ENCODE results near the gene FAM89A.
"Not testable (repeated sequence)": the region's sequence is repeated elsewhere in the genome, so short reads cannot be mapped to it uniquely, and the experiment has no call there.

The FAM89A gene

DNA sequence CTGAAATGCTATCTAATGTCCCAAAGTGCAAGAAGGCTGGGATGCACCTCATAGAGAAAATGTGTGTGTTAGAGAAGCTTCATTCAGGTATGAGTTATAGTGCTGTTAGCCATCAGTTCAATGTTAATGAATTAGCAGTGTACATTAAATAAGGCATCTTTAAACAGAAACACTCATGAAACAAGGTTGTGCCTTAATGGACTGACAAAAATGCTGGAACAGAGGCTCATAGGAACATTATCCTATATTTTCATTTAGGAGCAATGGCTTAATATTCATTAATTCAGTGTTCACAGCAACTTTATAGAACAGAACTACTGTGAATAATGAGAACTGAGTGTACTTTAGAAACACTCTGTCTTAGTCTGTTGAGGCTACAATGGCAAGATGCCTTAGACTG lies 15.2 kb upstream of the FAM89A start:
- H3K27ac ChIP-seq (ENCODE audit: low read depth, low read length) = no peak overlapping the region

DNA sequence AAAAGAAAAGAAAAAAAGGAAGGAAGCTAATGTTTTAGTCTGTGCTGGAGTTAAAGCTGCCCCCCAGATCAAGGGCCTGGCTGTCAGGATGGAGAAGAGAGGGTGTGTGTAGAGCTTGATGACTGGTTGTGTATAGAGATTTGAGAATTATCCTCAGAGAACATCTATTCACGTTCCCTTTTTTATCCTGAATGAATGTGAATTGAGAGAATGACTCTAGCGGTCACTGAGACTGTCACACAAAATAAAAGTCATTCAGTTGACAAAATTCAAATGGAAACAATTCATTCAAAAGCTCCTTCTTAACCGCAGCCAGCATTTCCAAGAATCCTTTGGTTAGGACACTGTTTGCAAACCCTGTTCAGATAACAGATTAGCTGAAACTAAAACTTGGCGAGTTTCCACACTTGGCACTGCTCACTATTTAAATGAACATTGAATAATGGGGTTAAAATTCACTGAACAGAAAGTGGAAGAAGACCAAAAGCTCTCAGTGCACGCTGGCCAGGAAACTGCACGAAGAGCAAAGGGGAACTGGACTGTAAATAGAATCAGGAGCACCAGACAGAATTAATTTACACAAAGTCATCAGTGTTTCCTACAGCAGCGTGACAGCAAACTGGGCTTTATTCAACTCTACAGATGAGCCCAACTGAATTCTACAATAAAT lies 13.6 kb upstream of the FAM89A start:
- Histone ChIP-seq H3K27me3 (ENCODE audit: control insufficient read depth, insufficient read depth, low read length) (peaks cover 4% of the 10 kb centered on the region; the same call in 1 of the 2 replicates), H3K9me3 (ENCODE audit: control insufficient read depth, insufficient read depth, low read length) (no peaks in the 10 kb centered on the region), H3K36me3 (ENCODE audit: control insufficient read depth, insufficient read depth, low read length) (no peaks in the 10 kb centered on the region), H3K4me3 (ENCODE audit: low read depth, low read length) (no peak overlapping the region), H3K9ac (ENCODE audit: low read depth, low read length) (no peak overlapping the region), H3K4me1 (ENCODE audit: control insufficient read depth, insufficient read depth, low read length) (no peaks in the 10 kb centered on the region), H3K27ac (ENCODE audit: low read depth, low read length) (no peak overlapping the region)

More for the DNA sequence above, 15.2 kb upstream of the FAM89A start:
- Histone ChIP-seq H3K4me1 (ENCODE audit: control insufficient read depth, insufficient read depth, low read length) (no peaks in the 10 kb centered on the region), H3K4me3 (ENCODE audit: low read depth, low read length) (no peak overlapping the region), H3K27me3 (ENCODE audit: control insufficient read depth, insufficient read depth, low read length) (no peaks in the 10 kb centered on the region), H3K9ac (ENCODE audit: low read depth, low read length) (no peak overlapping the region), H3K36me3 (ENCODE audit: control insufficient read depth, insufficient read depth, low read length) (no peaks in the 10 kb centered on the region), H3K9me3 (ENCODE audit: control insufficient read depth, insufficient read depth, low read length) (no peaks in the 10 kb centered on the region)

DNA sequence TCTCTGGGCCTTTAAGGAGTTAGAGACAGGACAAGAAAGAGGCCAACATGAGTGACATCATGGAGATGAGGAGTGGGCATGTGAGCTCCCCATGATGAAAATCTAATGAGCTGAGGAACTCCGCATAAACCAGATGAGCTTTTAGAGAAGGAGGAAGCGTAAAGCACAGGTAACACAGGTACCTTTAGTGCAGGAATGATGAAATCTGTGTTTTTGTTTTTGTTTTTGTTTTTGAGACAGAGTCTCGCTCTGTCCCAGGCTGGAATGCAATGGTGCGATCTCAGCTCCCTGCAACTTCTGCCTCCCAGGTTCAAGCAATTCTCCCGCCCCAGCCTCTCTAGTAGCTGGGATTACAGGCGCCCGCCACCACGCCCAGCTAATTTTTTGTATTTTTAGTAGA lies 12.7 kb upstream of the FAM89A start:
- H3K9me3 ChIP-seq (ENCODE audit: control insufficient read depth, insufficient read depth, low read length) = no peaks in the 10 kb centered on the region
- no peaks in the 10 kb centered on the region for H3K36me3 ChIP-seq (ENCODE audit: control insufficient read depth, insufficient read depth, low read length)
- H3K4me3 ChIP-seq (ENCODE audit: low read depth, low read length) = no peak overlapping the region
- H3K27ac ChIP-seq (ENCODE audit: low read depth, low read length) = no peak overlapping the region
- peaks cover 9% of the 10 kb centered on the region; the same call in 1 of the 2 replicates for H3K27me3 ChIP-seq (ENCODE audit: control insufficient read depth, insufficient read depth, low read length)
- no peak overlapping the region for H3K9ac ChIP-seq (ENCODE audit: low read depth, low read length)
- H3K4me1 ChIP-seq (ENCODE audit: control insufficient read depth, insufficient read depth, low read length) = no peaks in the 10 kb centered on the region

- not testable (repeated sequence) for H3K9me3 ChIP-seq (ENCODE audit: control insufficient read depth, insufficient read depth, low read length); H3K27ac ChIP-seq (ENCODE audit: low read depth, low read length); H3K9ac ChIP-seq (ENCODE audit: low read depth, low read length); H3K36me3 ChIP-seq (ENCODE audit: control insufficient read depth, insufficient read depth, low read length); H3K4me3 ChIP-seq (ENCODE audit: low read depth, low read length); H3K4me1 ChIP-seq (ENCODE audit: control insufficient read depth, insufficient read depth, low read length)
- peaks cover 24% of the 10 kb centered on the region for H3K27me3 ChIP-seq (ENCODE audit: control insufficient read depth, insufficient read depth, low read length)
These were observed 10.9 kb upstream of the FAM89A start for GRCh38 chr1:231050932-231051331.

DNA sequence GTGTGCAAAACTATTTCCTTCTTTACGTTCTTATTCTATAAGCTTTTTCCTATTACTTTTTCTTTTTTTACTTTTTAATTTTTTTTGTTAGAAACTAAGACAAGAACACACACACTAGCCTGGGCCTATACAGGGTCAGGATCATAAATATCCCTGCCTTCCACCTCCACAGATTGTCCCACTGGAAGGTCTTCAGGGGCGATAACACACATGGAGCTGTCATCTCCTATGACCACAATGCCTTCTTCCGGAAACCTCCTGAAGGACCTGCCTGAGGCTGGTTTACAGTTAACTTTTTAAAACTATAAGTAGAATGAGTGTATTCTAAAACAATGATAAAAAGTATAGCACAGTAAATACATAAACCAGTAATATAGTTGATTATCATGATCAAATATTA lies 10.3 kb upstream of the FAM89A start:
- no peaks in the 10 kb centered on the region for H3K4me1 ChIP-seq (ENCODE audit: control insufficient read depth, insufficient read depth, low read length)
- no peak overlapping the region for H3K4me3 ChIP-seq (ENCODE audit: low read depth, low read length)
- no peaks in the 10 kb centered on the region for H3K9me3 ChIP-seq (ENCODE audit: control insufficient read depth, insufficient read depth, low read length)
- H3K27ac ChIP-seq (ENCODE audit: low read depth, low read length) = no peak overlapping the region
- H3K27me3 ChIP-seq (ENCODE audit: control insufficient read depth, insufficient read depth, low read length) = peaks cover 28% of the 10 kb centered on the region
- no peaks in the 10 kb centered on the region for H3K36me3 ChIP-seq (ENCODE audit: control insufficient read depth, insufficient read depth, low read length)
- H3K9ac ChIP-seq (ENCODE audit: low read depth, low read length) = no peak overlapping the region

GRCh38 chr1:231049121-231049979 lies 9.3 kb upstream of the FAM89A start:
- H3K9ac ChIP-seq (ENCODE audit: low read depth, low read length) = no peak overlapping the region

DNA sequence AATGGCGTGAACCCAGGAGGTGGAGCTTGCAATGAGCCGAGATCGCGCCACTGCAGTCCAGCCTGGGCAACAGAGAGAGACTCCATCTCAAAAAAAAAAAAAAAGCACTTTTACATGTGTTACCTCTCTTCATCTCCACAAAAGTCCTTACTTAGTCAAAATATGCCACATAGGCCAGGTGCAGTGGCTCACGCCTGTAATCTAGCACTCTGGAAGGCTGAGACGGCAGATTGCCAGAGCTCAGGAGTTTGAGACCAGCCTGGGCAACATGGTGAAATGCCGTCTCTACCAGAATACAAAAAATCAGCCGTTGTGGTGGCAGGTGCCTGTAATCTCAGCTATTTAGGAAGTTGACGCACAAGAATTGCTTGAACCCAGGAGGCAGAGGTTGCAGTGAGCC lies 8.4 kb upstream of the FAM89A start:
- H3K27me3 ChIP-seq (ENCODE audit: control insufficient read depth, insufficient read depth, low read length) = peaks cover 48% of the 10 kb centered on the region
- not testable (repeated sequence) for H3K9me3 ChIP-seq (ENCODE audit: control insufficient read depth, insufficient read depth, low read length)

More at GRCh38 chr1:231049121-231049979, 9.3 kb upstream of the FAM89A start:
- peaks cover 3% of the 10 kb centered on the region; the same call in 1 of the 2 replicates for H3K9me3 ChIP-seq (ENCODE audit: control insufficient read depth, insufficient read depth, low read length)
- H3K36me3 ChIP-seq (ENCODE audit: control insufficient read depth, insufficient read depth, low read length) = no peaks in the 10 kb centered on the region
- H3K27ac ChIP-seq (ENCODE audit: low read depth, low read length) = no peak overlapping the region
- H3K4me1 ChIP-seq (ENCODE audit: control insufficient read depth, insufficient read depth, low read length) = no peaks in the 10 kb centered on the region
- H3K4me3 ChIP-seq (ENCODE audit: low read depth, low read length) = no peak overlapping the region
- peaks cover 39% of the 10 kb centered on the region for H3K27me3 ChIP-seq (ENCODE audit: control insufficient read depth, insufficient read depth, low read length)

DNA sequence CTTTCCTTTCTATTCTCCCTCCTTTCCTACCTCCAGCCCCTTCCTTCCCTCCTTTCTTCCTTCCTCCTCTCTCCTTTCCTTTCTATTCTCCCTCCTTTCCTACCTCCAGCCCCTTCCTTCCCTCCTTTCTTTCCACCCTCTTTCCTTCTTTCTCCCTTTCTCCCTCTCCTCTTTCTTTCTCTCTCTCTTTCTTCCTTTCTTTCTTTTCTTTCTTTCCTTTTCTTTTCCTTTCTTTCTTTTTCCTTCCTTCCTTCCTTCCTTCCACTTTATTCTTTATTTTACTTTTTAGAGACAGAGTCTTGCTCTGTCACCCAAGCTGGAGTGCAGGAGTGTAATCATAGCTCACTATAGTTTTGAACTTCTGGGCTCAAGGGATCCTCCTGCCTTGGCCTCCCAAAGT lies 7.5 kb upstream of the FAM89A start:
- H3K27ac ChIP-seq (ENCODE audit: low read depth, low read length); H3K9ac ChIP-seq (ENCODE audit: low read depth, low read length); H3K4me1 ChIP-seq (ENCODE audit: control insufficient read depth, insufficient read depth, low read length); H3K9me3 ChIP-seq (ENCODE audit: control insufficient read depth, insufficient read depth, low read length); H3K4me3 ChIP-seq (ENCODE audit: low read depth, low read length); H3K36me3 ChIP-seq (ENCODE audit: control insufficient read depth, insufficient read depth, low read length): not testable (repeated sequence)
- peaks cover 57% of the 10 kb centered on the region for H3K27me3 ChIP-seq (ENCODE audit: control insufficient read depth, insufficient read depth, low read length)

More for the DNA sequence above, 8.4 kb upstream of the FAM89A start:
- not testable (repeated sequence) for H3K36me3 ChIP-seq (ENCODE audit: control insufficient read depth, insufficient read depth, low read length); H3K4me1 ChIP-seq (ENCODE audit: control insufficient read depth, insufficient read depth, low read length); H3K27ac ChIP-seq (ENCODE audit: low read depth, low read length); H3K9ac ChIP-seq (ENCODE audit: low read depth, low read length); H3K4me3 ChIP-seq (ENCODE audit: low read depth, low read length)

DNA sequence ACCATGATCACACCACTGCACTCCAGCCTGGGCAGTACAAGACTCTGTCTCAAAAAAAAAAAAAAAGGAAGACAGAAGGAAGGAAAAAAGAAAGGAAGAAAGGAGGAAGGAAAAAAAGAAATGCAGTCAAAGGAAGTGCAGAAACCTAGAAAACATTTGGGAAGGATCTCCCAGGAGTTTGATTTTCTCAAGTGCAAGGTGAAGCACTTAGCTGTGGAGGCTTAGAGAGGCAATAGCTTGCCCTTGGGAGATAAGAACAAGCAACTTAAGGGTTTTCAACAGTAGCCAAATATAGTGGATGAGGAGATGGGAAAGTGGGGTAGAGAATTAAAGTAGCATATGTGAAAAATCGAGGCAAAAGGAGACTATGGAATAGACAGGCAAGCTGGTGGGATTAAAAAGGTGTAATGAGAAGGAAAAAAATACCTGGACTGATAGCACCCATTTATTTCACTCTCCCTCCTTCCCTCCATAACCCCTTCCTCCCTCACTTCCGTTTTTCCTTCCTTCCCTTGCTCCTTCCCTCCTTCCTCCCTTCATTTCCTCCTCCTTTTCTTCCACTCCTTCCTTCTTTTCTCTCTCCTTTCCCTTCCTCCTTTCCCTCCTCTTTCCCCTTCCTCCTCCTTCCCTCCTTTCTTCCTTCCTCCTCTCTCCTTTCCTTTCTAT lies 6.8 kb upstream of the FAM89A start:
- no peak overlapping the region for H3K27ac ChIP-seq (ENCODE audit: low read depth, low read length)
- no peak overlapping the region for H3K4me3 ChIP-seq (ENCODE audit: low read depth, low read length)
- peaks cover 63% of the 10 kb centered on the region for H3K27me3 ChIP-seq (ENCODE audit: control insufficient read depth, insufficient read depth, low read length)
- no peak overlapping the region for H3K9ac ChIP-seq (ENCODE audit: low read depth, low read length)
- H3K4me1 ChIP-seq (ENCODE audit: control insufficient read depth, insufficient read depth, low read length) = 0 out of 2 replicates have a peak, but pooled peaks cover 3% of the 10 kb centered on the region
- no peaks in the 10 kb centered on the region for H3K36me3 ChIP-seq (ENCODE audit: control insufficient read depth, insufficient read depth, low read length)
- H3K9me3 ChIP-seq (ENCODE audit: control insufficient read depth, insufficient read depth, low read length) = peaks cover 3% of the 10 kb centered on the region; the same call in 1 of the 2 replicates

GRCh38 chr1:231045921-231046729 lies 6.1 kb upstream of the FAM89A start:
- H3K9ac ChIP-seq (ENCODE audit: low read depth, low read length); H3K4me3 ChIP-seq (ENCODE audit: low read depth, low read length); H3K4me1 ChIP-seq (ENCODE audit: control insufficient read depth, insufficient read depth, low read length): not testable (repeated sequence)

More at GRCh38 chr1:231045921-231046729, 6.1 kb upstream of the FAM89A start:
- not testable (repeated sequence) for H3K27ac ChIP-seq (ENCODE audit: low read depth, low read length); H3K36me3 ChIP-seq (ENCODE audit: control insufficient read depth, insufficient read depth, low read length); H3K9me3 ChIP-seq (ENCODE audit: control insufficient read depth, insufficient read depth, low read length)
- peaks cover 71% of the 10 kb centered on the region for H3K27me3 ChIP-seq (ENCODE audit: control insufficient read depth, insufficient read depth, low read length)
